Skeletal muscle tissue (tissue), 4 donors: ENCODE data around the gene CBX6. TPM values are rescaled to one million over a fixed set of nuclear protein-coding genes. Genes with fewer than 3 reads are reported as not detected.

Experiments used
- H3K27ac ChIP-seq: one replicate; pipeline ENCODE4 v1.7.0; 2013; ENCODE audit warnings: mild to moderate bottlenecking, low read depth, low read length, inconsistent platforms
- H3K27me3 ChIP-seq, 3 donors: one replicate each; pipeline ENCODE4 v1.7.0; 2013; ENCODE audit warnings: low read length in 3 of 3; ENCODE audit not compliant: control insufficient read depth in 3 of 3, insufficient read depth in 3 of 3
- H3K36me3 ChIP-seq, 3 donors: one replicate each; pipeline ENCODE4 v1.7.0; 2013; ENCODE audit warnings: low read length in 3 of 3; ENCODE audit not compliant: control insufficient read depth in 3 of 3, insufficient read depth in 3 of 3
- H3K4me1 ChIP-seq, 3 donors: one replicate each; pipeline ENCODE4 v1.7.0; 2013; ENCODE audit warnings: low read length in 3 of 3, mild to moderate bottlenecking in 3 of 3; ENCODE audit not compliant: control insufficient read depth in 3 of 3, insufficient read depth in 3 of 3
- H3K4me3 ChIP-seq, 3 donors: one replicate each; pipeline ENCODE4 v1.7.0; 2013; ENCODE audit warnings: low read length in 3 of 3
- H3K9ac ChIP-seq, 3 donors: one replicate each; pipeline ENCODE4 v1.7.0; 2013; ENCODE audit warnings: low read length in 3 of 3, mild to moderate bottlenecking in 3 of 3, moderate library complexity in 2 of 3, low read depth in 1 of 3
- H3K9me3 ChIP-seq, 3 donors: one replicate each; pipeline ENCODE4 v1.7.0; 2013; ENCODE audit warnings: low read length in 3 of 3; ENCODE audit not compliant: control insufficient read depth in 3 of 3
- total RNA-seq: library from RNA; depleted of rRNA; stranded (reverse); fragments of >200 nt; gene quantifications from one replicate; pipeline ENCODE4 v1.2.3, GENCODE V29; 2014
- donor health status: Osteomylitis.

The CBX6 gene
- total RNA-seq, 1 donor from 2014 or later: 19.3 TPM

GRCh38 chr22:38832005-38832978 lies 39.7 kb downstream of the CBX6 start:
- Histone ChIP-seq H3K36me3 (no peaks in the 10 kb centered on the region), H3K9me3 (no peaks in the 10 kb centered on the region)

GRCh38 chr22:38831166-38831945 lies 40.7 kb downstream of the CBX6 start:
- no peak overlapping the region for H3K4me3 ChIP-seq
- H3K36me3 ChIP-seq: no peaks in the 10 kb centered on the region
- peaks cover 48 to 54% (median 49%) of the 10 kb centered on the region in 3 donors for H3K27me3 ChIP-seq
- H3K4me1 ChIP-seq: no peaks in the 10 kb centered on the region
- no peak overlapping the region for H3K27ac ChIP-seq
- H3K9me3 ChIP-seq: no peaks in the 10 kb centered on the region
- H3K9ac ChIP-seq: no peak overlapping the region

More at GRCh38 chr22:38832005-38832978, 39.7 kb downstream of the CBX6 start:
- Histone ChIP-seq H3K4me1 (no peaks in the 10 kb centered on the region), H3K9ac (no peak overlapping the region), H3K27ac (no peak overlapping the region), H3K27me3 (peaks cover 50 to 60% (median 51%) of the 10 kb centered on the region in 3 donors), H3K4me3 (no peak overlapping the region)

GRCh38 chr22:38830845-38831108 lies 41.2 kb downstream of the CBX6 start:
- Histone ChIP-seq H3K4me1 (no peaks in the 10 kb centered on the region), H3K27me3 (peaks cover 43 to 48% (median 46%) of the 10 kb centered on the region in 3 donors), H3K9ac (no peak overlapping the region), H3K27ac (no peak overlapping the region), H3K4me3 (no peak overlapping the region), H3K36me3 (no peaks in the 10 kb centered on the region), H3K9me3 (no peaks in the 10 kb centered on the region)

- H3K4me1 ChIP-seq: no peaks in the 10 kb centered on the region
- H3K9me3 ChIP-seq: no peaks in the 10 kb centered on the region
- H3K27ac ChIP-seq: no peak overlapping the region
- no peak overlapping the region for H3K9ac ChIP-seq
- no peaks in the 10 kb centered on the region for H3K36me3 ChIP-seq
- H3K27me3 ChIP-seq: peaks cover 38 to 43% (median 42%) of the 10 kb centered on the region in 3 donors
- no peak overlapping the region for H3K4me3 ChIP-seq
Measured at GRCh38 chr22:38830026-38830844, 41.8 kb downstream of the CBX6 start.

GRCh38 chr22:38829485-38829884 lies 42.5 kb downstream of the CBX6 start:
- Histone ChIP-seq H3K27me3 (peaks cover 30 to 36% (median 35%) of the 10 kb centered on the region in 3 donors), H3K36me3 (no peaks in the 10 kb centered on the region), H3K4me1 (no peaks in the 10 kb centered on the region), H3K9me3 (no peaks in the 10 kb centered on the region), H3K4me3 (no peak overlapping the region), H3K27ac (no peak overlapping the region), H3K9ac (no peak overlapping the region)

GRCh38 chr22:38828616-38829205 lies 43.3 kb downstream of the CBX6 start:
- no peaks in the 10 kb centered on the region for H3K36me3 ChIP-seq
- H3K4me3 ChIP-seq: no peak overlapping the region
- no peak overlapping the region for H3K9ac ChIP-seq
- no peak overlapping the region for H3K27ac ChIP-seq
- no peaks in the 10 kb centered on the region for H3K4me1 ChIP-seq
- H3K9me3 ChIP-seq: no peaks in the 10 kb centered on the region
- H3K27me3 ChIP-seq: peaks cover 24 to 30% (median 28%) of the 10 kb centered on the region in 3 donors

- no peaks in the 10 kb centered on the region for H3K9me3 ChIP-seq
- no peaks in the 10 kb centered on the region for H3K4me1 ChIP-seq
- no peak overlapping the region for H3K9ac ChIP-seq
- H3K4me3 ChIP-seq: no peak overlapping the region
- peaks cover 24 to 27% (median 26%) of the 10 kb centered on the region in 3 donors for H3K27me3 ChIP-seq
- H3K36me3 ChIP-seq: no peaks in the 10 kb centered on the region
- H3K27ac ChIP-seq: no peak overlapping the region
Measured at GRCh38 chr22:38828191-38828590, 43.8 kb downstream of the CBX6 start.

- Histone ChIP-seq H3K27ac (no peak overlapping the region), H3K4me3 (no peak overlapping the region), H3K36me3 (no peaks in the 10 kb centered on the region), H3K4me1 (no peaks in the 10 kb centered on the region), H3K27me3 (peaks cover 20 to 21% (median 20%) of the 10 kb centered on the region in 3 donors), H3K9ac (no peak overlapping the region), H3K9me3 (no peaks in the 10 kb centered on the region)
Measured at GRCh38 chr22:38827510-38827909, 44.5 kb downstream of the CBX6 start.

GRCh38 chr22:38826801-38827200 lies 45.2 kb downstream of the CBX6 start:
- Histone ChIP-seq H3K4me3 (no peak overlapping the region), H3K4me1 (no peaks in the 10 kb centered on the region), H3K9me3 (no peaks in the 10 kb centered on the region), H3K36me3 (no peaks in the 10 kb centered on the region), H3K9ac (no peak overlapping the region), H3K27me3 (peaks cover 13 to 15% (median 14%) of the 10 kb centered on the region in 3 donors), H3K27ac (no peak overlapping the region)
